Measurements from ENCODE around the gene SLC12A8.

The SLC12A8 gene

GRCh38 chr3:125186261-125186787 is 26.2 kb downstream of the SLC12A8 start:
- no peak for DNase-seq

DNA sequence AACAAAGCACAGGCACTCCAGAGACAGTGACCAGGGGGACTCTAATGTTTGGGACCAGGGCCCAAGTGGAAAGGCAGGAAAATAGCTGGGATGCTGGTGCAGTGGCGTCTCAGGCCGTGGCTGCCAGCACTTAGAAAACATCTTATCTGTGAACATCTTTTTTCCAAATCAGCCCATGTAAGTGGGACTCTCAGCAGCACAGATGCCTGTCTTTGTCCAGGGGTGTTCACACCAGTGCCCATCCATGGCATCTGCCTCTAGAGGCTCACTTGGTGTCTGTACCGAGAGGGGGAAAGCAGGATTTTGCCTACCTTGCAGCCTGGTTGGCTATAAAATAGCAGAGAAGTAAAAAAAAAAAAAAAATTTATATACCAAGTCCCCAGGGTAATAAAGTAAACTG is 26.7 kb downstream of the SLC12A8 start:
- no peak for DNase-seq

DNA sequence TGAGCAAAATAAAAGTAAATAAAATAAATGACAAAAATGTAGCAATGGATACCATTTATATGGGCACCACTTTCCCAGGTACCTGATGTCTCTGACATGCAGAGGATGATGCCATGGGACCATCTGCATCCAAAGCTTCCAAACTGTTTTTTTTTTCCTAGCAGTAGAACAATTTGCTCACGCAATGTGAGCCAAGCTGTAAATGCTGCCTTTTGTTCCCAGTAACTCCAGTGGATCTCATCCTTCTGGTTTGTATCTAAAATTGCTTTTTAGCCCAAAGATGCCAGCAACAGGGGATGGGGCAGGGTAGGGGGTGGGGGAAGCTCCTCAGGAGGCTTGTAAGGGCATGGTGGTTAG is 32.7 kb downstream of the SLC12A8 start:
- no peak for DNase-seq

DNA sequence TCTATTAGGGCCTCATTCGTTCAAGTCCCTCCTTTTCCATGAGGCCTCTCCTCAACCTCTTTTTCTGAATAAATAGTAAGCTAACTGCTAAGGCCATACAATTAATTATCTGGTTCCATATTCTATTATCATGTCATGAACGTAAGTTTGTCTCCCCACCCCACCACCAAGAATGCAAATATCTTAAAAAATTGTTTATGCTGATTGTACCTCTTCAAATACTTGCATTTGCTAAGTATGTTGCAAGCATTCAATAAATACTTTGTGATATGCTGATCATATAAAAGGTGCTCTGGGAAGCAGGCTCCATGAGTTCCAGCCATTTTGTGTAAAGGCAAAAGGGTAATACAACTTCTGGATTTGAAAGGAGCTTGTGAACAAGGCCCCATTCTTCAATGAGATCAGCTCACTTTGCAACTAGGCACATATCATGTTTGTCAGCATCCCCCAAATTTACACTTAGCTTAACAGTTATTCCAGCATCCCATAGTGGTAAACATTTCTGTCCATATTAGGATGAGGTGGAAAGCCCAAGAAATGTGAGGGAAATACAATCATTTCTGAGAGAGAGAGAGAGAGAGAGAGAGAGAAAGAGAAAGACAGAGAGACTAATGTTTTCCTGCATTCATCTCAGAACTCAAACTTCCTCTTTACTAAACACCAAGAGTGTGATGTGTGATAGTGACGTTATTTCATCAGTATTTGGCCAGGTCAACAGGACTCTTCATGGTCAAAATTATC is 33.2 kb downstream of the SLC12A8 start:
- DNase-seq = no peak

- no peak for DNase-seq
Observed at GRCh38 chr3:125177746-125178145, 34.8 kb downstream of the SLC12A8 start.

DNA sequence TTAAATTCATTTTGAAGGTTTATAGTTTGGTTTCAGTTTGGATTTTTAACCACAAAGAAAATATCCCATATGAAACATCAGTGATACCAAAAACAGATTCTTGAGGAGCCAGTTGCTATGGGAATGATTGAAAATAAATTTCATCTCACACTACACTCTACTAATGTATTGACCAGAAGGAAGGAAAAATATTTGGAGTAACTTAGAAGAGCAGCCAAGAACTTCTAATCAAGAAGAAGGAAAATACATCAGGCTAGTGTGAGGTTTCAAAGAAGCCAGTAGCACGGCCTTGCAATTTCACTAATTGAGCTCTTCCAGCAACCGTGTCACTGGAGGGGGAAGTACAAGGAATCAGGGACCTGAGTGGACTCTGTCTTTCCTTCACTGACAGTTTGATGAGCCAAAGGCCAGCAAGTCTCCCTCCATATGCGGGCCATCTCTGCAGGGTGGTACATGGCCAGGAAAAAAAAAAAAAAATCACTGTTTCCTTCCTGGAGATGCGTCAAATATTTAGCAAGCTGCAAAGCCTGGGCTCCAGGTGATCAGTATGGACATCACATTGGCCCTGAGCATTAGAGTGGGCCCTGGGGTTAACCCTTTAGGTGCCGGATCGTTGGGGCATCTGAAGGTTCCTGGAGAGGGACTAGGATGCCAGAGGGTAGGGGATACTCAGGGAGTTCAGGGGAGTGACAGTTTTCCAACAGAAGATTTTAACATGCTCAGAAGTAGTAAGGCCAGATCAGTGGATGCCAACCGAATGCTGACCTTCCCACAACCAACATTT is 37.1 kb downstream of the SLC12A8 start:
- DNase-seq = no peak

DNA sequence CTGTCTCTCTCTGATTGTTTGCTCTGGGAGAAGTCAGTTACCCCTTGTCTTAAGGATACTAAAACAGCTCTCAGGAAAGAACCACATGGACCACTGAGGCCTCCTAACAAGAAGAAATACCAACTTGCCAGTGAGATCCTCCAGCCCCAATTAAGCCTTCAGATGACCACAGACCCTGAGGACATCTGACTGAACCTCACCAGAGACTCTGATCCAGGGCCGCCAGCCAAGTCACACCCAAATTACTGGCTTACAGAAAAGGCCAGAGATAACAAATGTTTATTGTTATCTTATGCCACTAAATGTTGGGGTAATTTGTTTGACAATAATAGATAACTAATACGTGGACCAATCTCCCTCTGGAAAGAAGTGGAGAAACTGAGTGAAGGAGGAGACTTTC is 40.2 kb downstream of the SLC12A8 start:
- no peak for DNase-seq

GRCh38 chr3:125168711-125169393 is 43.7 kb downstream of the SLC12A8 start:
- no peak for DNase-seq

DNA sequence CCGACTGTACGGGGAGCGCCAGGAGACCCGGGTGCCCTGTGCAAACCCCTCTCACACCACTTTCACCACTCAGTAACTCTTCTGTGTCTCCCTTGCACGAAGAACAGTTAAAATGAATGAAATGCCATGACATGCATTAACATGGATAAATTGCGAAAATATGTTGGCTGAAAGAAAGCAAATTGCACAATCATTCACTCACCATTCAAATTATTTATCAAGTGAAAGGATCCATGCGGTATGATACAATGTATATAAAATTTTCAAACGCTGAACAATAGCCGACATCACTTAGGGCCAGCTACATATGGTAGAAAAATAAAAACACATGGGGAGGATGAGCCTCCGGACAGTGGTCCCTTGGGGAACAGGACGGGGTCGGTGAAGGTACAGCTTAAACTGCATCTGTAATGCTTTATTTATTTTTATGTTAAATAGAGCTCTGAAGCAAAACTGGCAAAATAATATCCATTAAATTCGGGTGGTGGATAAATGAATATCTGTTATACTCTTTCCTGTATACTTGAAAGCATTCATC is 45.9 kb downstream of the SLC12A8 start:
- no peak for DNase-seq

DNA sequence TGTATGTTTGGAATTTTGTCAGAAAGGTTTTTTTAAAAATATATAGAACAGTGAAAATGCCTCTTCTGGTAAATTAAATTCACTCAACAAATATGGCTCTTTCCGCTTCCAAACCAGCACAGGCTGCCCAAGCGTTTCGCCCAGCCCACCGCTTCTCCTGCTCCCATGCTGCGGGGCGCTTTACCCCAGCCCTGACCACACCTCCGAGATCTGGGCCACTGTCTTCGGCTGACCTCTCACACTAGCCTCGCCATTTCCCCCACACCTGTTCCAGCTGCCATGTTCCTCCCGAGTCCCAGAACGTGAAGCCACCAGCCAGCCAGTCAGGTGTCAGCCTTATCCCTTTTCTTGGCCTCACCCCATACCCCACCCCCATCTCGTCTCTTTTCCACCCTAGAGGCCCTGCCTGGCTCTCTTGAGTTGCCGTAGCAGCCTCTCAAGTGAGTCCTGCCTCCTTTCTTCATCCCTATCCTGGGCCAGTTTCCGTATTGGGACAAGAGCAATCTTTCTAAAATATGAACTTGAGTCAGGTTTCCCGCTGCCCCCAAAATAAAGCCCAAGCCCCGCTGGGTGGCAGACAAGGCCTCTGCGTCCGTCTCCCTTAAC is 46.5 kb downstream of the SLC12A8 start:
- no peak for DNase-seq

DNA sequence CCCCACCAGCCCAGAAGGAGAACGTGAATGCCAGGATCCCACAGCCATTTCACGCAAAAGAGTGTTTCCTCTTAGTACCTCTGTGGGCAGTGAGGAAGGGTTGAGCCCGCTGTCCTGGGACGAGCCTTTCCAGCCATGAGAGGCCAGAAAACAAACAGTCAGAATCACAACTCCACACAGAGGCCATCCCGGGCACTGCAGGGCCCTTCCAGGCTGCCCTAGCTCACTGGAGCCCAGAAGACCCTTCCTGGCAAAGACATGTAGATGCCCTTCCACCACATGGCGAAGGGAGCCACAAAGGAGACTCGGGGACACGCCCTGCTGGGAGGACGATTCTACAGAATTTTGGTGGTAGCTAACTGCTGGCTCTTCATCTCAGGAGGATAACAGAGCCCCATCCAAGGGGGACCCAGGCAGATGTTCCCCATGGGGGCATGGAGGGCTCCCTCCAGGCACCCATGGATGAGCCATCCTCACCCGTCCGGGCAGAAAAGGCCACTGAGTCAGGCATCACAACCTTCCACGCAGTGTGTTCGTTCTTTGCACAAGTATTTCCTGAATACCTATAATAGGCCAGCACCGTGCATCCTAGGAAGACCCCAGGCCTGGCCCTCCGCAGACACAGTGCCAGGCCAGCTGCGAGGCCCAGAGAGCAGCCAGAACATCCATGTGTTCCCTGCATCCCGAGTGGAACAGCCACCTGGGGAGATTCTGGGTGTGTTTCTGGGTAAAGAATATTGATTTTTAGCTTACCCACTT is 47.2 kb downstream of the SLC12A8 start:
- no peak for DNase-seq

DNA sequence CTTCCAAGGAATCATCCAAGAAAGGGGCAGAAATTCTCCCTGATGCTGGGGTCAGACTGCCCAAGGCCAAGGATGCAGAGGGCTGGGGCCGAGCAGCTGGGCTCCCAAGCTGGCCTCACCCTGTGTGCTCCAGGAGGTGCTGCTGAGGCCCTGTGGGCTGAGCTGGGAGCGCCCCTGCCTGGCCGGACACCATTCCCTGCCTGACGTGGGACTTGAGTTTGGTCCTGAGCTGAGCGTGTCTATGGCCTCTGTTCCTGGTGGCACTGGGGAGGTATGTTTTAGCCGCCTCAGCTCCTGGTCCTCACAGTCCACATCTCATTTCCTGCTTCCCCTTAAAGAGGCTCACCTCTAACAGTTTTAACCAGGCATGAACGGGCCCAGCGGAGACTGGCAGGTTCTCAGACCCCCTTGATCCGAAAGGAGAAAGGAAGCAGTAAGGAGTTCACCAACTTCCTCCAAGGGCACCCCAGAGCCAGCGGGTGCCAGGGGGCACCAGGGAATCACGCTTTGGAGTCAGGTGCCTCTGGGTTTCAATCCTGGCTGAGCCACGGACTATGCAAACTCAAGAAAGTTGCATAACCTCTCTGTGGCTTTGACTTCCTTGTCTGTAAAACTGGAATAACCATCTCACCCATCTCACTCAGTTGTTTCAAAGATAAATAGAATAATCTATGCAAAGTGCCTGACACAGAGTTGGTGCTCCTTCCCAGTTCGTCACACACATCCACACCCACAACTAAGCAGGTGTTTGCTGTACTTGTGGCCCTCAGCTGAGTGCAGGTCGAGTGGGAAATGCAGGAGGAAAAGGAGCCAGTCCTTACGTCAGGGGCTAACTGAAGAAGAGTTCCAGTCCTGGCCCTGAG is 48.6 kb downstream of the SLC12A8 start:
- no peak for DNase-seq

DNA sequence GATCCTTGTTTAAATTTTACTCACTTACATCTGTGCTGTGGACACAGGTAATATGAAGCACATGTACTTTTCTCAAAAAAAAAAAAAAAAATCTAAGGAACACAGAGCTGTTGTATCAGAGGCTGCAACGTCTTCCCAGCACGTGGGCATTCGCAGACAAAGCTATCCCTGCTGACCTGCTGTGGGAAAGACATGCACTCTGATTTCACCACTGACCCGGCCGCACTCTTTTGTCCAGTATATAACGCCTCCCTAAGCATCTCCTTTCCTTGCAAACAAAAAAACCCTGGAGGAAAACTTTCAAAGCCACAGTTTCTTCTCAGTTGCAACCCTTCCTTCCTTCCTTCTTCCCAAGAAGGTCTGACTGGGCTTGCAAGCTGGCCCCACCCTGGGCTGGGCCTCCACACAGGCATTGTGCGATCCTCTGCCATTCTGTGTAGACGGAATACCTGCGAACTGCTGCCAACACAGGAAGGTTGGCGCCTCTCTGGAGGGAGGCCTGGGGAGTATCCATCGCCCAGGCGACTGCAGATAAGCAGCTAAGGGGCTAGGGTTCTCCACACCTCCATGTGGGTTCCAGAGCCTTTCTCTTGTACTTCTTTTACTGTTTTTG is 50.8 kb downstream of the SLC12A8 start:
- no peak for DNase-seq

DNA sequence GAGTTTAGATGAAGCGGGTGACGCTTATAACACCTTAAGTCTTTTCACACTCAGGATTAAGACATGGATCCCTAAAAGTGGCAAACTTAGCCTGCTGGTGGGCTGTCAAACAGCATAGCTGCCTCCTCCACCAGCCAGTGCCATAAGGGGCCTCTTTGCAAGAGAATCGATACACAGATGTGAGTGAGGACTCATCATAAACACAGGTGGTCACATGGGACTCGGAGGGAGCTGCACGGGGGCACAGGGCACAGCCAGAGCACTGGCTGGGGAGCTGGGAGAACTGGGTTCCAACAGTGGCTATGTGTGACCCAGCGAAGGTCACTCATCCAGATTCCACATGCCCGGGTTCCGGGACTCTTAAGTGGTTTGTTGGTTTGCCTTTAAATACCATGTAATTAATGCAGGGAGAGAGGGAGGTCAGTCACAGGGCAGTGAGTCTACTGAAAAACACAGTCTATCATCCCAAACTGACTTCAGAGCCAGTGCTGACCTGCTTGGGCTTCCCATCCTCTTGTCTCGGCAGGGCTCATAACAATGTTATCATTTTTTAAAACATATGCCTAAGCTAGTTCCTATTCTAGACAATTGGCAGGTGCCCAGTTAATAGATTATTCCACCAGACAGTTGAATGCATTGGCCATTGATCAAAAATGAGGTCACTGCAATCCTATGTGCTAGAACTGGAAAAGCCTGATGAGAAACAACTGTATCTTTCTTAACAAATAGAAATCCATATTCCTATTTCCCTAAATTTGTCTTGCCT is 51.8 kb downstream of the SLC12A8 start:
- peak; percentile 61 for DNase-seq

DNA sequence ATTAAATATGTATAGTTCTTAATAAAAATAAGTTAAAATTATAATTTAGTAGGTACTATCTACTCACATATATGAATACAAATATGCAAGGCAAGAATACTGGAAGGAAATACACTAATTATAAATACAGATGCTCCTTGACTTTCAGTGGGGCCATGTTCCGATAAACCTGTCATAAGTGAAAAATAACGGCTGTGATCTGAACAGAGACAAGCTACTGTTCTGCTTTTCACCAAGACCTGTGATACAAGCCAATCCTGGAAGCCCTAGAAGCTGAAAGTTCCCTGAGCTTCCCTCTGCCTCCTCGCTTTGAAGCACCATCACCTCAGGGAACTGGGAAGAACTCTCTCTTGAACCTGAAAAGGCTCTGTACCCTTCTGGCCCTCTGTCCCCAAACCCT is 55.4 kb downstream of the SLC12A8 start:
- DNase-seq = no peak

GRCh38 chr3:125156456-125156855 is 56.1 kb downstream of the SLC12A8 start:
- DNase-seq = no peak

- no peak for DNase-seq
Observed at GRCh38 chr3:125154800-125155269, 57.7 kb downstream of the SLC12A8 start.

DNA sequence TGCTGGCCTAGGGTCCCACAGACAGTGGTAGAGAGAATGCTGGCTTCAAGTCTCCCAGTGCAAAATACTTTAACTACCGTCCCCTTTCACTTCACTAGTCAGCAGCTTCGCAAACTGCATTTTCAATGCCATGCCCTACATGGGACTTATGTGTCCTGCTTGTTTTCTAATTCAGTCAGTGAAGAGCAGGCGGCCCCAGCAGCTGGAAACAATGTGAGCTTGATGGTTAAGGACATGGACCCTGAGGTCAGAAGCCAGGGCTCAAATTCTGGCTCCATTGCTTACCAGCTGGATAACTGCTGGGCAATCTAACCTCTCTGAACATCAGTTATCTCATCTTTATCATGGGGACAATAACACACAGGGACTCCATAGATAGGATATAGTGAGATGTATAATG is 58.4 kb downstream of the SLC12A8 start:
- DNase-seq = no peak

- no peak for DNase-seq
Observed at GRCh38 chr3:125152951-125153350, 59.6 kb downstream of the SLC12A8 start.

DNA sequence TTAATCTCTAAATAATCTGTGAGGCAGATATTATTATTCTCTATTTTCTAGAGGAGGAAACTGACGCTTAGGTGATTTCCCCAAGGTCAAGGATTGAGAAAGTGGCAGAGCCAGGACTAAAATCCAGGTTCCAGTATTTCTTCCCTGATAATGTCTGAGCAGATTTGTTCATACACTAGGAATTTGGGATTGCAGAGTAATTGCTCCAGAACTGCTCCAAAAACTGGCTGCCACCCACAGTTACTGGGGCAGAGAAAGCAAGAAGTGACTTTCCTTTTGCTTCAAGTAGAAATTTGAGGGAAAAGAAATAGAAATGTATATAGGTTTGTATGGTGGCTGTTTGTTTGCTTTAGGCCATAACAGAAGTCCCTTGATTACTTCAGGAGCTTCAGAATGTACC is 60.6 kb downstream of the SLC12A8 start:
- DNase-seq = no peak
